HUES6 (cell line): ENCODE data around the gene CFAP61.
"Not testable (repeated sequence)": the region's sequence is repeated elsewhere in the genome, so short reads cannot be mapped to it uniquely, and the experiment has no call there.

ENCODE experiments used
- H3K27ac ChIP-seq: 2 replicates; pipeline ENCODE4 v1.7.0; 2013; ENCODE audit warnings: low read depth, mild to moderate bottlenecking, low read length, inconsistent platforms
- H3K27me3 ChIP-seq: 2 replicates; pipeline ENCODE4 v1.6.1; 2013; ENCODE audit warnings: low read length; ENCODE audit not compliant: control insufficient read depth, insufficient read depth
- H3K36me3 ChIP-seq: 2 replicates; pipeline ENCODE4 v1.6.1; 2013; ENCODE audit warnings: low read length; ENCODE audit not compliant: control insufficient read depth, insufficient read depth
- H3K4me1 ChIP-seq: 2 replicates; pipeline ENCODE4 v1.6.1; 2013; ENCODE audit warnings: low read length; ENCODE audit not compliant: control insufficient read depth, insufficient read depth
- H3K4me3 ChIP-seq: 2 replicates; pipeline ENCODE4 v1.5.1; 2013; ENCODE audit warnings: low read depth, low read length
- H3K9ac ChIP-seq: one replicate; pipeline ENCODE4 v1.6.1; 2013; ENCODE audit warnings: mild to moderate bottlenecking, low read length
- H3K9me3 ChIP-seq: 2 replicates; pipeline ENCODE4 v1.6.1; 2013; ENCODE audit warnings: low read depth, low read length; ENCODE audit not compliant: control insufficient read depth, insufficient read depth

The CFAP61 gene

DNA sequence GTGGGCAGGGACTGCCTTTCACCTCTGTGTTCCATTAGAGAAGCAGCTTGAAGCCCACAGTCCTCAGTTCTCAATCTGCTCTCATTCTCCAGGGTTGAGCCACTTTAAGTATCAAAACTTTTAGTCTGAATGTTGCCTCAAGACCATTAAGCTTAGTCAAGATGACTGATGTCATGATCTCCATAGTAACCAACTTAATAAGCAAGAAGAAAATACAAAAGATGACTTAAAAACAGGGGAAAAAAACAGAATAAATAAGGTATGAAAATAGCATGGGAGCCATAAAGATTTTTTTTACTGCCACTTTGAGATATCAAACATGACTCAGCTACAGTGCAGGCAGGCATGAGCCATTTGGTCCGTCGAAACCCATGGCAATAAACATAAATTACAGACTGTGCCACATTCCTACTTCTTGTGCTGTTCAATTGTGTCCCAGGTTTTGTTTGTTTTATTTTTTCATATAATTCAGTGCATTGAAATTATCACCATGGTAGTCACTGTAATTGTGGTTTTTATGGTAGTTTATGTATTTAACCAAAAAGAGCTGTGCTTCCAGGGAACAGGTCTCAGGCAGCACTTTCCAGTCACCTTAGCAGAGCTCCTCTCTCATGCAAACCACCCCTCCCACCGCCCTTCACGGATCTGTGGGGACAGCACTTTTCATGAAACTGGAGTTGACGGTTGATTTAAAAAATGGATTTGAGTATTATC, 159.1 kb downstream of the CFAP61 start:
- H3K9ac ChIP-seq, result no peak overlapping the region
- no peaks in the 10 kb centered on the region for H3K4me1 ChIP-seq

DNA sequence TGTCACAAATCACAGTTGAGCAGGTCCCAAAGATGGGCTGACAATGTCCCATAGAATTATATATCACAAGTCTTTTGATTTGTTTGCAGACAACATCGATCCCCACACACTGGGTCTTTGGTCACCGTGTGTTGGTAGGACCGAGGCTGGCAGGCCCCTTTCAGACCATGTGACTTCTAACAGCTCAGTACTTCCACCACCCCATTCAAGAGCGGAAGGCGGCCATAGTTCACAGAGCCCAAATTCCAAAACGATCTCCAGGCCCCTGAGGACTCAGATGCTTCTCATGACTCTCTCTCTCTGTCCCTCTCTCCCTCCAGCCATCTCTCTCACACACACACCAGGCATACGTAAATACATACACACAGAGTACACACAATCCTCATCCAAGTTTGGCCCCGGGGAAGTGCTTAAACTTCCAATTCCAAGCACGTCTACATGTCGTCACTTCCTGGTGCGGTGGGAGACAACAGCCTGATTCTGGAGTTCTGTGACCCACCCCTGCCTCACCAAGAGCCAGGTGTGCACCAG, 159.7 kb downstream of the CFAP61 start:
- Histone ChIP-seq H3K36me3 (no peaks in the 10 kb centered on the region), H3K4me3 (no peak overlapping the region), H3K9me3 (no peaks in the 10 kb centered on the region), H3K27me3 (no peaks in the 10 kb centered on the region), H3K27ac (no peak overlapping the region), H3K4me1 (no peaks in the 10 kb centered on the region), H3K9ac (no peak overlapping the region)

More for the DNA sequence above, 159.1 kb downstream of the CFAP61 start:
- H3K9me3 ChIP-seq, result no peaks in the 10 kb centered on the region
- H3K27me3 ChIP-seq, result no peaks in the 10 kb centered on the region
- no peak overlapping the region for H3K27ac ChIP-seq
- no peak overlapping the region for H3K4me3 ChIP-seq
- H3K36me3 ChIP-seq, result no peaks in the 10 kb centered on the region

DNA sequence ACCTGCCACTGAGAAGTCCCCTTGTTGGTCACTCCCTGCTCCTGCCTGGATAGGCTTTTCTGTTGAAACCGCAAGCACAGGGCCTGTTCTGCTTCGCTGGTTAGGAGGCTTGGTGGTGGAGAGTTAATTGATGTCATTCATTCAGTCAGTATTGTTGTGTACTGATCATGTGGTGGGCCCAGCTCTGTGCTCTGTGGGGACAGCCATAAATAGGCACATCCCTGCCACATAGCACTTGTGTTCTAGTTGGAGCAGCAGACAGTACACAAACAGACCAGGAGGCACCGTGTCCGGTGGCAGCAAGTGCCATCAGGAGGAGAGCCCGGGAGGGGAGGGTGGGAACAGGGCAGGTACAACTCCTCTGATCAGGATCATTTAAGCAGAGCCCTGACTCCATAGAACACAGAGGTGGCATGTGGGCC, 160.4 kb downstream of the CFAP61 start:
- no peaks in the 10 kb centered on the region for H3K27me3 ChIP-seq
- H3K9me3 ChIP-seq, result peaks cover 1% of the 10 kb centered on the region; the same call in 1 of the 2 replicates
- no peaks in the 10 kb centered on the region for H3K36me3 ChIP-seq
- no peak overlapping the region for H3K27ac ChIP-seq
- no peak overlapping the region for H3K9ac ChIP-seq
- no peak overlapping the region for H3K4me3 ChIP-seq
- H3K4me1 ChIP-seq, result no peaks in the 10 kb centered on the region

DNA sequence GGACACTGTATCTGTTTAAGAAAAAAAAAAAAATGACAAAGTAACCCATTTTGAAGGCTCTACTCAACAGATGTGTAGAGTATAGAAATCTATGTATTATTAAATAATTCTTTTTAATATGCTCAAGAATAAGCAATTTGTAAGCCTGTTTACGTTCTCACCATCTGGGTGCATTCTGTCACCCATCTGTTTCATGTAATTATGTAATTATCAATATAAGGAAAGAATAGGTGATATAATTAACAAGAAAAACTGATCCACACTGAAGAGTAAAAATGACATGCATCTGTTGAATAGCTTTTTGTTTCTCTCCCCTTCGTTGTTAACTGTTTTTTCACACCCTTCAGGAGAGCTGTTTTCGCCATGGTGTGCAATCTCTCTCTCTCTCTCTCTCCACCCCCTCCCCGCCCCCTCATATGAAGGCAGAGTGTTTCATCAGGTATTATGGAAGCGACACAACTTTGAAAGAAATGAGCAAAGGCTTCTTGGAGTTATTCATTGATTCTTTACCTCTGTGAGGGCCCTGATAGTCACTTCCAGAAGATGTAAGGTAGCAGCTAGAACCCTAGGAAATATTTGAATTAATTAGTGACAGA, 161.3 kb downstream of the CFAP61 start:
- peaks cover 8% of the 10 kb centered on the region for H3K9me3 ChIP-seq
- no peak overlapping the region for H3K4me3 ChIP-seq
- no peaks in the 10 kb centered on the region for H3K27me3 ChIP-seq
- no peak overlapping the region for H3K27ac ChIP-seq
- no peaks in the 10 kb centered on the region for H3K36me3 ChIP-seq
- H3K4me1 ChIP-seq, result no peaks in the 10 kb centered on the region
- no peak overlapping the region for H3K9ac ChIP-seq

DNA sequence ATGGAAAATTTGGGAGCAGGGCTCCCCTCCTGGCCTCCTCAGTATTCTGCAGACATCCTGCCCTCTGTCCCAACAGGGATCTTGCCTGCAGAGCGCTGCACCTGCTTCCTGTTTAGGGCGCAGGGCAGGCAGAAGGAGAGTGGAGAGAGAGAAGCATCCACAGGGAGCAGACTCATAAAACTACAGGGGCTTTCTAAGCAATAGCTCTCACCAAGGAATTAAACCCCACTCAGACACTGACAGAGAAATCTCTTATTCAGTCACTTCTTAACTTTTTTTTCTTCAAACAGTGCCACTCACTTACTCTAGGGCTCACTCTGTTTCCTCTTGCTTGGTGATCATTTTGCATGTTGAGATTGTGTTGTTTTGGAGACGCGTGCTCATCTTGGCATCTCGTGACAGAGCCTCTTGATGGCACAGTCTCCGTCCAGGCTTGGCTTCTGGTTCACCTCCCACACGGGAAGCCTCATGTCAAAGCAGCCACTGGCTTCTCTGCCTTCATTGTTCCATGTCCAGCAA, 162.5 kb downstream of the CFAP61 start:
- H3K9me3 ChIP-seq, result peaks cover 12% of the 10 kb centered on the region
- no peaks in the 10 kb centered on the region for H3K27me3 ChIP-seq
- H3K27ac ChIP-seq, result no peak overlapping the region
- no peaks in the 10 kb centered on the region for H3K4me1 ChIP-seq
- no peaks in the 10 kb centered on the region for H3K36me3 ChIP-seq
- no peak overlapping the region for H3K4me3 ChIP-seq
- no peak overlapping the region for H3K9ac ChIP-seq

DNA sequence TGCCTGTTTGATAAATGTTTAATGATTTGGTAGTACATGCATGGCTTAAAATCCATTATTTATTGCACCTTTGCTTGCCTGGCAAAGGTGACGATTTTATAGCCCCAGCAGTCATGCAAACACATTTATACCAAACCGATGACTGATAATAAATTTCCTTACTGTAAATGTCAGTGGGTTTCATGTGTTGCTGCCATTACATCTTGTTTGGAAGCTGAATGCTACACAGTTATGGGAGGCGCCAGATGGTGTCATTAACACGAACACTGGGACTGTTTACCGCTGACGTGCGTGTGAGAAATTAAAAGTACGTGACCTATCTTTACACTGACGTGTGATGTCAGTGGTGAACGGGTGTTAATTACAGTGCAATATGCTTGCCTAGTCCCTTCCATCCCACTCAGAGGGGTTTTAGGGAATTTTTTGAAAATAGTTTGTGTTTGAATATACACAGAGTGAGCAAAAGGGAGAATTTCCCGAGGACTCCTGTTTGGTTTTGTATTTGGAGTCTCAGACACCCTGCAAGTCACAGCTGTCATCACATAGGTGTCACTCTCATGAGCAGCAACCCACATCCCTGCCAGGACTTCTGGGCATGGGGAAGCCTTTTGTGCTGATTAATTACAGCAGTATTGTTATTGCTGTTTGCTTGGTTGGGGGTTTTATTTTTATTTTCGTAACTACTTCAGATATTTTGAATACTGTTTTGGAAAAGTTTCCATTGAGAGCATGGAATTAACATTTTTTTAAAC, 163.8 kb downstream of the CFAP61 start:
- H3K27ac ChIP-seq, result no peak overlapping the region
- no peaks in the 10 kb centered on the region for H3K4me1 ChIP-seq
- H3K36me3 ChIP-seq, result no peaks in the 10 kb centered on the region
- H3K27me3 ChIP-seq, result no peaks in the 10 kb centered on the region
- H3K9ac ChIP-seq, result no peak overlapping the region
- no peak overlapping the region for H3K4me3 ChIP-seq
- peaks cover 12% of the 10 kb centered on the region for H3K9me3 ChIP-seq

DNA sequence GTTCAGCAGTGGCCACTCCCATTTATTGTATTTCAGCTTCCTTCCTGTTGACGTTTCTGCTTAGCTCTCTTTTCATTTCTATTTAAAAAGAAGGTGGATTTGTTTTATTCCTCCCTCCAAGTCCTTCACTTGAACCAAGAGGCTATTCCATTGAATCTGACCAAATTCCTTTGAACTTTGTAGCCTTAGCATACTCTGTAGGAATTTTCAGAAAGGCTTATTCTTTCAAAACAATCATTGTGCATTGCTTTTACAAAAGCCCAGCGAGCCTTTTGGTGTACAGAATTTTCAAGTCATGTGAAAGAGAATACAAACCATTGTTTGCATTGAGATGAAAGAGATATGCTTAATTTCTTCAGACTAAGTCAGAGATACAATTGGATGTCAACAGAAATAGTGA, 164.6 kb downstream of the CFAP61 start:
- H3K27me3 ChIP-seq, result no peaks in the 10 kb centered on the region
- H3K4me3 ChIP-seq, result no peak overlapping the region
- H3K9me3 ChIP-seq, result peaks cover 12% of the 10 kb centered on the region
- H3K27ac ChIP-seq, result no peak overlapping the region
- H3K9ac ChIP-seq, result no peak overlapping the region
- no peaks in the 10 kb centered on the region for H3K36me3 ChIP-seq
- H3K4me1 ChIP-seq, result no peaks in the 10 kb centered on the region

DNA sequence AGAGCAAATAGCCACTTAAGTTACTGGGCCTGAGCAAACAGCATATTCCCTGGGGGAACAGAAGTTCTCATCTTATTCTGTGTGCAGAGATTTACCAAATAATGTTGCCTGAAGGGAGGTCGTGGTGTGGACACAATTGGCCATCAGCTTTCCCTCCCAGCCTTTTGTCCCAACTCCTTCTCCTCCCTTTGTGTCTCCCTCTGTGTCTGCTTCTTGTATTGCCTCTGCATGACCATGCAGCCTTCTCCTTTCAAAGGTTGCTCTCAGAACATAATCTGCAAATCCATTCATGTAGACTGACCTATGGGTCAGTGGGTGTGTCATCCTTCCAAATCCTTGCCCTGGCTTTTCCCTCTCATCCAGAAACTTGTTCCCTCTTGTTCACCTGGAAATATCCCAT, 165.3 kb downstream of the CFAP61 start:
- H3K9me3 ChIP-seq, result peaks cover 12% of the 10 kb centered on the region
- no peak overlapping the region for H3K27ac ChIP-seq
- H3K27me3 ChIP-seq, result no peaks in the 10 kb centered on the region
- H3K9ac ChIP-seq, result no peak overlapping the region
- no peak overlapping the region for H3K4me3 ChIP-seq
- no peaks in the 10 kb centered on the region for H3K36me3 ChIP-seq
- H3K4me1 ChIP-seq, result no peaks in the 10 kb centered on the region

DNA sequence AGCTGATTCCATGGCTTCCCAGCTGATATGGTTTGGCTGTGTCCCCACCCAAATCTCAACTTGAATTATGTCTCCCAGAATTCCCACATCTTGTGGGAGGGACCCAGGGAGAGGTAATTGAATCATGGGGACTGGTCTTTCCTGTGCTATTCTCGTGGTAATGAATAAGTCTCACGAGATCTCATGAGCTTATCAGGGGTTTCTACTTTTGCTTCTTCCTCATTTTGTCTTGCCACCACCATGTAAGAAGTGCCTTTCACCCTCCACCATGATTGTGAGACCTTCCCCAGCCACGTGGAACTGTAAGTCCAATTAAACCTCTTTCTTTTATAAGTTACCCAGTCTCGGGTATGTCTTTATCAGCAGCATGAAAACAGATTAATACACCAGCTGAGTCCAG, 165.8 kb downstream of the CFAP61 start:
- H3K9me3 ChIP-seq, result peaks cover 12% of the 10 kb centered on the region

DNA sequence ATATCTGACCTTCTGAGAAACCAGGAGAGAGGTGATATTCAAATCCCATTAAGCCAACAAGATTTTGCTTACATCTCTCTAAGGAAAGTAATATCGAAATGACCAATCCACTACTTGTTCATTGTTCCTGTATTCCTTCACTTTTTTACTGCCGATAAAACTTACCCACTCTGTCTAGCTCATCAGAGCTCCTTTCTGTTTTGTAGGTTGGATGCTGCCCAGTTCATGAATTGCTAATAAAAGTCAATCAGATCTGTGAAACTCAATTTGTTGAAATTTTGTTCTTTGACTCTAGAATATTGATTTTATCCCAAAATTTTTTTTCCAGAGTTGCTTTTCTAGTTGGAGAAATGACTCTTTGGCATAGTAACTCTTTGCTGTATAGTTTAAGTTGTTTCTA, 166.7 kb downstream of the CFAP61 start:
- peaks cover 12% of the 10 kb centered on the region for H3K9me3 ChIP-seq
- H3K36me3 ChIP-seq, result no peaks in the 10 kb centered on the region
- no peak overlapping the region for H3K27ac ChIP-seq
- H3K27me3 ChIP-seq, result no peaks in the 10 kb centered on the region
- no peaks in the 10 kb centered on the region for H3K4me1 ChIP-seq
- no peak overlapping the region for H3K4me3 ChIP-seq
- H3K9ac ChIP-seq, result no peak overlapping the region

More for the DNA sequence above, 165.8 kb downstream of the CFAP61 start:
- not testable (repeated sequence) for H3K4me3 ChIP-seq, H3K9ac ChIP-seq, H3K27ac ChIP-seq, H3K27me3 ChIP-seq, H3K36me3 ChIP-seq, H3K4me1 ChIP-seq

DNA sequence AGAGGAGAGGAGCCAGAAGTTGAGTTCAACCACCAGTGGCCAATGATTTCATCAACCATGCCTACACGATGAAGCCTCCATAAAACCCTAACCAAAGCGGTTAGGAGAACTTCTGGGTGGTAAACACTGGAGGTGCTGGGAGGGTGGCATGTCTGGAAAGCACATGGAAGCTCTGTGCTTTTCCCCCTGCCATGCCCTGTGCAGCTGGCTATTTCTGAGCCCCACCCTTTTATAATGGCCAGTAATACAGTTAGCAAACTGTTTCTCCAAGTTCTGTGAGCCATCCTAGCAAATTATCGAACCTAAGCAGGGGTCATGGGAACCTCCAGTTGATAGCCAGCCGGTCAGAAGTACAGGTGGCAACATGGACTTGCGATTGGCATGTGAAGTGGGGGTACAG, 167.8 kb downstream of the CFAP61 start:
- Histone ChIP-seq H3K36me3 (no peaks in the 10 kb centered on the region), H3K4me1 (no peaks in the 10 kb centered on the region), H3K27ac (no peak overlapping the region), H3K9ac (no peak overlapping the region), H3K9me3 (peaks cover 12% of the 10 kb centered on the region), H3K4me3 (no peak overlapping the region), H3K27me3 (no peaks in the 10 kb centered on the region)
